Airway epithelial cell (primary cell): ENCODE results near the gene ARHGAP45. TPM values are rescaled to one million over a fixed set of nuclear protein-coding genes. Genes with fewer than 3 reads are reported as not detected.

Source experiments
- total RNA-seq: library from RNA; depleted of rRNA; stranded (reverse); fragments of >200 nt; gene quantifications from 2 replicates; pipeline ENCODE4 v1.2.3, GENCODE V29; 2015

Gene ARHGAP45
- 9.0 and 12.5 TPM in 2 replicates for total RNA-seq

GRCh38 chr19:1066748-1067340, at the start of gene ARHGAP45:
Gene ARHGAP45 (plus strand): TSS chr19:1067167. CDS start chr19:1067406, 239 bp downstream.

GRCh38 chr19:1020868-1021425, 46.0 kb upstream of the ARHGAP45 start, which contains the start of gene TMEM259:
Gene TMEM259 (minus strand): TSS chr19:1021123. CDS start chr19:1020996, 127 bp downstream.

GRCh38 chr19:1025960-1026782, 40.8 kb upstream of the ARHGAP45 start, which contains the start of gene CNN2:
Gene CNN2 (plus strand): TSS chr19:1026608. CDS start chr19:1026662, 54 bp downstream.

GRCh38 chr19:1039646-1040475, 27.1 kb upstream of the ARHGAP45 start, which contains the start of gene ABCA7:
Gene ABCA7 (plus strand): TSS chr19:1040107. CDS start chr19:1041362, 1,255 bp downstream.

GRCh38 chr19:1094978-1095701, 28.2 kb downstream of the ARHGAP45 start, which contains the start of gene POLR2E:
Gene POLR2E (minus strand): TSS chr19:1095375. CDS start chr19:1095315, 60 bp downstream.

GRCh38 chr19:1103708-1104310, 36.8 kb downstream of the ARHGAP45 start, which contains the start of gene GPX4:
Gene GPX4 (plus strand): TSS chr19:1103994. CDS start chr19:1104044, 50 bp downstream.

Other genes starting within 250 kb of the ARHGAP45 start
- 0.56 TPM in 2 replicates for gene PLPPR3, start 245.2 kb upstream of the ARHGAP45 start, total RNA-seq
- gene AZU1, start 239.3 kb upstream of the ARHGAP45 start, total RNA-seq: not detected in 2 replicates
- 0.49 TPM in 1 of 2 replicates, not detected in the other for gene PRTN3, start 226.2 kb upstream of the ARHGAP45 start, total RNA-seq
- gene ELANE, start 214.9 kb upstream of the ARHGAP45 start, total RNA-seq: not detected in 2 replicates
- gene CFD, start 207.5 kb upstream of the ARHGAP45 start, total RNA-seq: 3.5 and 6.6 TPM in 2 replicates
- 47.1 and 48.6 TPM in 2 replicates for gene MED16, start 174.0 kb upstream of the ARHGAP45 start, total RNA-seq
- not detected in 2 replicates for gene RNU6-9, start 173.7 kb upstream of the ARHGAP45 start, total RNA-seq
- 57.1 and 58.6 TPM in 2 replicates for gene R3HDM4, start 153.9 kb upstream of the ARHGAP45 start, total RNA-seq
- 0.14 TPM in 1 of 2 replicates, not detected in the other for gene KISS1R, start 149.8 kb upstream of the ARHGAP45 start, total RNA-seq
- gene ARID3A, start 141.1 kb upstream of the ARHGAP45 start, total RNA-seq: 5.3 and 13.5 TPM in 2 replicates
- 70.8 and 71.6 TPM in 2 replicates for gene WDR18, start 82.8 kb upstream of the ARHGAP45 start, total RNA-seq
- 4.4 and 6.3 TPM in 2 replicates for gene GRIN3B, start 66.7 kb upstream of the ARHGAP45 start, total RNA-seq
- gene TMEM259, start 46.0 kb upstream of the ARHGAP45 start, total RNA-seq: 150 and 164 TPM in 2 replicates
- gene RNU6-2, start 45.6 kb upstream of the ARHGAP45 start, total RNA-seq: not detected in 2 replicates
- gene CNN2, start 40.6 kb upstream of the ARHGAP45 start, total RNA-seq: 247 and 249 TPM in 2 replicates
- 14.7 and 21.7 TPM in 2 replicates for gene ABCA7, start 27.1 kb upstream of the ARHGAP45 start, total RNA-seq
- gene POLR2E, start 28.2 kb downstream of the ARHGAP45 start, total RNA-seq: 241 and 251 TPM in 2 replicates
- gene GPX4, start 36.8 kb downstream of the ARHGAP45 start, total RNA-seq: 330 and 347 TPM in 2 replicates
- gene SBNO2, start 107.1 kb downstream of the ARHGAP45 start, total RNA-seq: 37.3 and 53.2 TPM in 2 replicates
- 84.3 and 93.8 TPM in 2 replicates for gene STK11, start 138.6 kb downstream of the ARHGAP45 start, total RNA-seq
- gene CBARP, start 170.8 kb downstream of the ARHGAP45 start, total RNA-seq: 6.6 and 8.5 TPM in 2 replicates
- gene ATP5F1D, start 174.6 kb downstream of the ARHGAP45 start, total RNA-seq: 142 and 144 TPM in 2 replicates
- gene MIDN, start 181.4 kb downstream of the ARHGAP45 start, total RNA-seq: 32.7 and 52.6 TPM in 2 replicates
- 193 and 255 TPM in 2 replicates for gene CIRBP, start 202.2 kb downstream of the ARHGAP45 start, total RNA-seq
- 81.9 and 109 TPM in 2 replicates for gene FAM174C, start 208.4 kb downstream of the ARHGAP45 start, total RNA-seq
- gene EFNA2, start 218.7 kb downstream of the ARHGAP45 start, total RNA-seq: not detected in 2 replicates